ENCODE results near the gene WIPF1. TPM values are rescaled to one million over a fixed set of nuclear protein-coding genes. Genes with fewer than 3 reads are reported as not detected.

WIPF1 gene
- total RNA-seq, 2 donors from 2014 or later: 8.0 to 15.5 TPM

- Histone ChIP-seq H3K4me3 (no peak overlapping the region), H3K27me3 (no peaks in the 10 kb centered on the region)
- intact Hi-C loops (cut with DNase I): no loop called here
Measured at GRCh38 chr2:174617718-174618117, 20.1 kb upstream of the WIPF1 start.

GRCh38 chr2:174617120-174617519 lies 19.5 kb upstream of the WIPF1 start:
- Histone ChIP-seq H3K27ac (no peak overlapping the region), H3K9me3 (no peaks in the 10 kb centered on the region), H3K36me3 (replicated peaks in 1 of 2; ENCODE audit: insufficient read depth in 1 of 2, low read depth in 2 of 2) (no peaks in the 10 kb centered on the region), H3K27me3 (no peaks in the 10 kb centered on the region), H3K4me1 (peaks cover 26% of the 10 kb centered on the region), H3K4me3 (no peak overlapping the region)
- ATAC-seq: no peak
- intact Hi-C loops (cut with DNase I): no loop called here
- WGBS, 2 donors: 94 to 97% methylated on average over 2 of the region's 2 CpGs
- DNase-seq: no peak
- TF ChIP-seq CTCF (IDR thresholded peaks at IDR 0.05): no peak
- TF ChIP-seq POLR2A (IDR thresholded peaks at IDR 0.05): no peak

More at GRCh38 chr2:174617718-174618117, 20.1 kb upstream of the WIPF1 start:
- DNase-seq (no peak), ATAC-seq (no peak)
- Histone ChIP-seq H3K36me3 (replicated peaks in 1 of 2; ENCODE audit: insufficient read depth in 1 of 2, low read depth in 2 of 2) (no peaks in the 10 kb centered on the region), H3K27ac (no peak overlapping the region), H3K4me1 (peaks cover 26% of the 10 kb centered on the region), H3K9me3 (no peaks in the 10 kb centered on the region)
- WGBS, 2 donors: 73 to 84% methylated on average over 3 of the region's 3 CpGs
- TF ChIP-seq CTCF (IDR thresholded peaks at IDR 0.05) (no peak), POLR2A (IDR thresholded peaks at IDR 0.05) (no peak)

GRCh38 chr2:174615871-174616436 lies 18.4 kb upstream of the WIPF1 start:
- Histone ChIP-seq H3K4me3 (no peak overlapping the region), H3K4me1 (peaks cover 26% of the 10 kb centered on the region), H3K27me3 (no peaks in the 10 kb centered on the region), H3K9me3 (no peaks in the 10 kb centered on the region), H3K27ac (no peak overlapping the region), H3K36me3 (replicated peaks in 1 of 2; ENCODE audit: insufficient read depth in 1 of 2, low read depth in 2 of 2) (no peaks in the 10 kb centered on the region)
- TF ChIP-seq POLR2A (IDR thresholded peaks at IDR 0.05) (no peak), CTCF (IDR thresholded peaks at IDR 0.05) (no peak)
- 69 to 75% methylated on average over 4 of the region's 4 CpGs for WGBS, 2 donors
- no peak for DNase-seq
- ATAC-seq: no peak
- intact Hi-C loops (cut with DNase I): no loop called here

GRCh38 chr2:174614261-174614660 lies 16.7 kb upstream of the WIPF1 start:
- H3K27ac ChIP-seq: no peak overlapping the region
- H3K36me3 ChIP-seq (replicated peaks in 1 of 2; ENCODE audit: insufficient read depth in 1 of 2, low read depth in 2 of 2): no peaks in the 10 kb centered on the region
- DNase-seq (no peak), ATAC-seq (peak; percentile 75)
- intact Hi-C loops (cut with DNase I): no loop called here
- H3K4me1 ChIP-seq: peaks cover 26% of the 10 kb centered on the region
- TF ChIP-seq CTCF (IDR thresholded peaks at IDR 0.05) (no peak), POLR2A (IDR thresholded peaks at IDR 0.05) (no peak)
- H3K9me3 ChIP-seq: no peaks in the 10 kb centered on the region
- WGBS, 2 donors: 42 to 44% methylated on average over 4 of the region's 4 CpGs
- H3K4me3 ChIP-seq: no peak overlapping the region
- no peaks in the 10 kb centered on the region for H3K27me3 ChIP-seq

GRCh38 chr2:174613531-174613930 lies 15.9 kb upstream of the WIPF1 start:
- no peak for ATAC-seq
- Histone ChIP-seq H3K4me1 (peaks cover 26% of the 10 kb centered on the region), H3K4me3 (no peak overlapping the region), H3K27me3 (no peaks in the 10 kb centered on the region), H3K9me3 (no peaks in the 10 kb centered on the region), H3K36me3 (replicated peaks in 1 of 2; ENCODE audit: insufficient read depth in 1 of 2, low read depth in 2 of 2) (no peaks in the 10 kb centered on the region), H3K27ac (no peak overlapping the region)
- no peak for DNase-seq
- intact Hi-C loops (cut with DNase I): no loop called here
- TF ChIP-seq CTCF (IDR thresholded peaks at IDR 0.05): no peak
- 26 to 38% methylated on average over 2 of the region's 2 CpGs for WGBS, 2 donors

Measured in body of pancreas (tissue), 4 donors.